Calu3 (cell line): Measurements from ENCODE around the gene GPRIN1. TPM values are rescaled to one million over a fixed set of nuclear protein-coding genes. Genes with fewer than 3 reads are reported as not detected.

Source experiments
- BruUV-seq: library from RNA; stranded (reverse); fragments of 400-500 nt; replicated peaks from 2 replicates; lab custom pipeline; 2021; lab: Mats Ljungman, UMichigan
- CTCF ChIA-PET: fragments of 300-600 bp; sonication (Branson Sonifier 250); formaldehyde crosslinking; loops from one replicate; lab custom pipeline; 2022; ENCODE audit warnings: antibody characterized with exemption; lab: Charles Lee
- DNase-seq: peaks from one replicate; pipeline ENCODE4 v3.0.0; 2022
- H3K27ac Mint-ChIP-seq: one replicate; pipeline ENCODE4 v1.8.0; 2022; ENCODE audit warnings: mixed read lengths; ENCODE audit not compliant: unreplicated experiment
- H3K27me3 Mint-ChIP-seq: one replicate; pipeline ENCODE4 v1.8.0; 2022; ENCODE audit warnings: mixed read lengths; ENCODE audit not compliant: unreplicated experiment
- H3K36me3 Mint-ChIP-seq: one replicate; pipeline ENCODE4 v1.8.0; 2022; ENCODE audit warnings: mild to moderate bottlenecking, moderate library complexity, mixed read lengths; ENCODE audit not compliant: insufficient read depth, unreplicated experiment
- H3K4me1 Mint-ChIP-seq: one replicate; pipeline ENCODE4 v1.8.0; 2022; ENCODE audit warnings: mild to moderate bottlenecking, low read depth, mixed read lengths; ENCODE audit not compliant: unreplicated experiment
- H3K4me3 Mint-ChIP-seq: one replicate; pipeline ENCODE4 v1.8.0; 2022; ENCODE audit warnings: mild to moderate bottlenecking, low read depth, moderate library complexity, mixed read lengths; ENCODE audit not compliant: unreplicated experiment
- H3K9me3 Mint-ChIP-seq: one replicate; pipeline ENCODE4 v1.8.0; 2022; ENCODE audit warnings: low read depth, mixed read lengths; ENCODE audit not compliant: unreplicated experiment
- intact Hi-C: fragments of 100-400 bp; cut with micrococcal nuclease; formaldehyde crosslinking; loops from one replicate; pipeline ENCODE4 v1.10.0; 2022; ENCODE audit not compliant: unreplicated experiment
- total RNA-seq: library from RNA; stranded (reverse); gene quantifications from 2 replicates; pipeline ENCODE4 v1.2.3, GENCODE V29; 2022
- TF ChIP-seq, protein P1 (sequence below): fragments of 200-600 bp; IDR thresholded peaks from one replicate; pipeline ENCODE4 v1.8.0; 2022; ENCODE audit warnings: antibody characterized with exemption; ENCODE audit not compliant: unreplicated experiment

GPRIN1 gene
- total RNA-seq, 1 experiment from 2014 or later = 12.6 TPM

DNA sequence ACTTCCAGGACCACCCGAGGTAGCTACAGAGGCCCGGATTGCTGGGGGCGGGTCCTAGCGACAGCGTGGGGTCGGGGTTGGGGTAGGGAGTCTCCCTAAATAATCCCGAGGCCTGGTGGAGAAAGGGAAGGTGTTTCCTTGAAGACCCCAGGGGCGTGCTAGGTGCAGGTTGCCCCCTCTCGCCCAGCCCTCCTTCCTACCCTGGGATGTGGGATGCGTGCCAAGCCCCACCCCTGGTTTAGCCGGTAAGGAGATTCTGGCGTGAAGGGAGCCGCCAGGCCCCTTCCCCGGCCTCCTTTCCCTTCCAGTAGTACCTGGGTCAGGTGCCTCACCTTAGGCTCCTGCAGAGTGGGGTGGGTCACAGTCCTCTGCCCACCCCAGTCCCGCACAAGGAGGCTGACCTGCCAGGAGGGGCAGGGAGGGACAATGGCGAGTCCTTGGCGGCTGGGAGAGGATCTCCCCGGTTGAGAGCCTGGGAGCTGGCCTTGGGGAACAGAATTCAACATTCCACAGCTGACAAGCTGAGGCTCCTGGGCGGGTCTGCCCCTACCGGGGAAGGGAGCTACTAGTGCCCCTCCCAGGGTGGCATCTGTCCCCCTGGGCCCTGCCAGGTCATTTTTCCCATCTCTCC lies 38.0 kb upstream of the GPRIN1 start:
- no TSS peak for BruUV-seq
- Mint-ChIP-seq H3K4me1 (peaks cover 21% of the 10 kb centered on the region), H3K4me3 (peak overlapping the region; percentile 74), H3K36me3 (peaks cover 28% of the 10 kb centered on the region), H3K9me3 (no peaks in the 10 kb centered on the region), H3K27ac (peak overlapping the region; percentile 30), H3K27me3 (no peaks in the 10 kb centered on the region)
- CTCF ChIA-PET = interaction anchor here (0.6 to 2.5 kb wide), 4 partner anchors 11 to 61 kb away, joined by 3 to 12 read pairs (median 7); no protein-coding TSS in a partner anchor
- TF ChIP-seq, protein P1, sequence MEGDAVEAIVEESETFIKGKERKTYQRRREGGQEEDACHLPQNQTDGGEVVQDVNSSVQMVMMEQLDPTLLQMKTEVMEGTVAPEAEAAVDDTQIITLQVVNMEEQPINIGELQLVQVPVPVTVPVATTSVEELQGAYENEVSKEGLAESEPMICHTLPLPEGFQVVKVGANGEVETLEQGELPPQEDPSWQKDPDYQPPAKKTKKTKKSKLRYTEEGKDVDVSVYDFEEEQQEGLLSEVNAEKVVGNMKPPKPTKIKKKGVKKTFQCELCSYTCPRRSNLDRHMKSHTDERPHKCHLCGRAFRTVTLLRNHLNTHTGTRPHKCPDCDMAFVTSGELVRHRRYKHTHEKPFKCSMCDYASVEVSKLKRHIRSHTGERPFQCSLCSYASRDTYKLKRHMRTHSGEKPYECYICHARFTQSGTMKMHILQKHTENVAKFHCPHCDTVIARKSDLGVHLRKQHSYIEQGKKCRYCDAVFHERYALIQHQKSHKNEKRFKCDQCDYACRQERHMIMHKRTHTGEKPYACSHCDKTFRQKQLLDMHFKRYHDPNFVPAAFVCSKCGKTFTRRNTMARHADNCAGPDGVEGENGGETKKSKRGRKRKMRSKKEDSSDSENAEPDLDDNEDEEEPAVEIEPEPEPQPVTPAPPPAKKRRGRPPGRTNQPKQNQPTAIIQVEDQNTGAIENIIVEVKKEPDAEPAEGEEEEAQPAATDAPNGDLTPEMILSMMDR = no peak
- DNase-seq = peak; percentile 80
- intact Hi-C loops = loop anchor here (2.0 kb wide), 1 partner anchor 73 kb away; no protein-coding TSS in a partner anchor

DNA sequence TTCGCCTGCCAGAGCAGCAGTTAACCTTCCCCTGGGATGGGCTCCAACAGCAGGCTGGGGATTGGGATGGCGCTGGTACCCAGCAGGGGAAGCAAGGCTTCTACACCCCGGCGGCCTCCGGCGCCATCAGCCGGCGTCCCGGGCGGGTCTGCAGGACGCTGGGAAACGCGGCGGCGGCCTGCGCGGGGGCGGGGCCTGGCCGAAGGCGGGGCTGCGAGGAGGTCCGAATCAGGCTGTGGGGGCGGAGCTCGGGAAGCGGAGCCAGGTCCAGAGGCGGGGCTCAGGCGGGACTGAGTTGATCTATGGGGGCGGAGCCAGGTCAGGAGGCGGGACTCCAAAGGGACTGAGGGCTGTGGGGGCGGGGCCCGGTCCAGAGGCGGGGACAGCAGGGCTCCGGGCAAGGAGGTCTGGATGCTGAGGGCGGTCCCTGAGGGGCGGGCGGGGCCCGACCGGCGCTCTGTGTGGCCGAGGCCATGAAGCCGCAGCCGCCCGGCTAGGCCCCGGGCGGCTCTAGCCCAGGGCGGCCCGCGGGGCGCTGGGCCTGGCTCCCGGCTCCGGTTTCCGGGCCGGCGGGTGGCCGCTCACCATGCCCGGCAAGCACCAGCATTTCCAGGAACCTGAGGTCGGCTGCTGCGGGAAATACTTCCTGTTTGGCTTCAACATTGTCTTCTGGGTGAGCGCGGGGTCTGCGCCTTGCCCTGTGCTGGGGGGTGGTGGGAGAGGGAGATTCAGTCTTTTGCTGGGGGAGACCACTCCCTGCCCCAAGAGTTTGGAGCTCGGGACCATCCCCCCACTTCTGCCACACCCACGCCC lies 37.3 kb upstream of the GPRIN1 start, which contains the start of gene TSPAN17:
TSPAN17 (plus strand) TSS at position 455 of the 813 bp plus-strand sequence; CDS start at position 587, 132 bp downstream.
- intact Hi-C loops = loop anchor here (2.0 kb wide), 1 partner anchor 72 kb away; no protein-coding TSS in a partner anchor
- BruUV-seq = no TSS peak
- H3K4me1 Mint-ChIP-seq = peaks cover 19% of the 10 kb centered on the region
- peaks cover 28% of the 10 kb centered on the region for H3K36me3 Mint-ChIP-seq
- DNase-seq = peak; percentile 100
- H3K27me3 Mint-ChIP-seq = no peaks in the 10 kb centered on the region
- H3K9me3 Mint-ChIP-seq = no peaks in the 10 kb centered on the region
- CTCF ChIA-PET = interaction anchor here (0.6 to 2.5 kb wide), 10 partner anchors 12 to 287 kb away, joined by 3 to 12 read pairs (median 4); partner anchors contain the start of genes EIF4E1B, RNF44 and SNCB
- TF ChIP-seq, protein P1 = no peak
- peak within 1 kb of the TSS; percentile 74 for H3K4me3 Mint-ChIP-seq
- H3K27ac Mint-ChIP-seq = peak within 1 kb of the TSS; percentile 30

DNA sequence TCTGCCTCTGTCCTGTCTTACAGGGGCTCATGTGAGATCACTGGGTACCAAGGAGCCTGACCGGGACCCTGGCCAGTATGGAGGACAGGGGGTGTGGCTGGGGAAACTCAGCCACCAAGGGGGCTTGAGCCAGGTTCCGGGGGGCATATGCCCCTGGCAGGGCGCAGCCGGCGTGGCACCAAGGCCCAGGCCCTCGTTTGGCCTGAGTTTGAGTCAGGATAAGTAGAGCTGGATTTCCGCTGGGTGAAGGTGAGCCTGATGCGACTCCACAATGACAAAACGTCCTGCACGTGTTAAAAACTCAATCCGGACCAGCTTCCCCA lies 36.7 kb upstream of the GPRIN1 start:
- no peaks in the 10 kb centered on the region for H3K27me3 Mint-ChIP-seq
- H3K4me1 Mint-ChIP-seq = peaks cover 19% of the 10 kb centered on the region
- H3K4me3 Mint-ChIP-seq = peak overlapping the region; percentile 74
- BruUV-seq = no TSS peak
- no peaks in the 10 kb centered on the region for H3K9me3 Mint-ChIP-seq
- TF ChIP-seq, protein P1 = no peak
- CTCF ChIA-PET = interaction anchor here (1.0 to 2.5 kb wide), 7 partner anchors 12 to 229 kb away, joined by 3 to 12 read pairs (median 4); partner anchors contain the start of genes EIF4E1B, RNF44 and SNCB
- H3K27ac Mint-ChIP-seq = no peak overlapping the region
- intact Hi-C loops = loop anchor here (2.0 kb wide), 1 partner anchor 72 kb away; no protein-coding TSS in a partner anchor
- no peak for DNase-seq
- H3K36me3 Mint-ChIP-seq = peaks cover 28% of the 10 kb centered on the region

DNA sequence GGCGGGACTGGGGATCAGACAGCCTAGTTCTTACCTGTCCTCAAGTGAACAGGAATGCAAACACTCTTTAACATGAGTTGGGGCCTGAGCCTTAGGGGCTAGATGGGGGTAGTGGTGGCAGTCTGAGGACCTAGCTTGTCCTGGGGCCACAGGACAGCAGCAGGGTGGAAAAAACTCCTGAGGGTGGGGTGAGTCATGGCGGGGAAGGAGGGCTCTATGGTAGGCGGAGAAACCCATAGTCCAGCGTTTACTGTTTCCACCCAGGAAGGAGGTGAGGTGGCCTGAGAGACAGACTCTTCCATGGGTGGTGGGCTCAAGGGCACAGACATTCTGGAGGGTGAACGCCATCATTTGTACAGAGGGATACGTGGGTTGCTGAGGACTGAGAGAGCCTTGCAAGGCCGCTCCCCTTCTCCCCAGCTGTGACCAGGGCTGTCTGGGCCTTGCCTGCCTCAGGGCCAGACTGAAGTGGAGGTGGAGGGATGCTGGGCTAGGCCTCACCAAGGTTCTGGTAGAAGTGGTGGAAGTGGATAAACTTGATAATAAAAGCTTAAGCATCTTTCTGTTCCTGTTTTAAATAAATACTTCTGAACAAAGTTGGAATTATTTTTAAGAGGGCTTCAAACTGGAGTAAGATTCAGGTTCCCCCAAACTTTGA lies 36.2 kb upstream of the GPRIN1 start:
- TF ChIP-seq, protein P1 = no peak
- intact Hi-C loops = loop anchor here (2.0 kb wide), 1 partner anchor 71 kb away; no protein-coding TSS in a partner anchor
- BruUV-seq = no TSS peak
- H3K27me3 Mint-ChIP-seq = no peaks in the 10 kb centered on the region
- H3K4me3 Mint-ChIP-seq = peak overlapping the region; percentile 74
- CTCF ChIA-PET = interaction anchor here (1.3 to 2.5 kb wide), 3 partner anchors 15 to 109 kb away, joined by 3 to 12 read pairs (median 9); partner anchors contain the start of gene RNF44
- peaks cover 28% of the 10 kb centered on the region for H3K36me3 Mint-ChIP-seq
- DNase-seq = no peak
- no peak overlapping the region for H3K27ac Mint-ChIP-seq
- peaks cover 19% of the 10 kb centered on the region for H3K4me1 Mint-ChIP-seq
- no peaks in the 10 kb centered on the region for H3K9me3 Mint-ChIP-seq
